Measurements from ENCODE around the gene DHPS. TPM values are rescaled to one million over a fixed set of nuclear protein-coding genes. Genes with fewer than 3 reads are reported as not detected.

The DHPS gene
- total RNA-seq, 1 donor from 2014 or later, result 78.3 TPM

DNA sequence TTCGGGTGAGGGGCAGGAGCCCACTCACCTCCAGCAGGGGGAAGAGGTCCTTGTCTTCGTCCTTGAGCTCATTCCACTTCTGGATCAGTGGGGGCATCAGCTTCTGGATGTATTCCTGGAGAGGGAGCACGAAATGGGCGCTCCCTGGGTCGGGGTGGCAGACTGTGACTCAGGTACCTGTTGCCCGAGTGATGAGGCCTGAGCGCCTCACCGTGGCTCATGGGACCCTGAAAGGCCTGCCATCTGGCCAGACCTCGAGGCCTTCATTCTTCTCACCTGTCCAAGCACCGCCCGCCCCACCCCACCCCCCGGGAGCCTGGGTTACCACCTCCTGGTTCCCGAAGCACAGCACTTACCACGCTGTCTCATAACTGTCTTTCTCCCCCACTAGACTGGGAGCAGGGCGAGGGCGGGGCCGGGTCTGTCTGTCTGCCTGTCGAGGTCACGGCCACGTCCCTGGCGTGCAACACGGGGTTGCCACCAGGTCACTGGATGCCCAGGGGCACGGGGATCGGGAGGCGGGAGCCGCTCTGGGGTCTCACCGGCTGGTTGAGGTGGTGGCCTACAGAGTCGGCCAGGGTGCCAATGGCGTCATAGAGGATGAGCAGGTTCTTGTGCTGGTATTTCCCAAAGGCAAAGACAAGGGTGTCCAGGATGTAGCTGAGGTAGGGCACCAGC lies 24.1 kb upstream of the DHPS start:
- Mint-ChIP-seq H3K27me3 (ENCODE audit: insufficient read depth, low read depth) (no peaks in the 10 kb centered on the region), H3K4me1 (peaks cover 5% of the 10 kb centered on the region), H3K4me3 (no peak overlapping the region), H3K9me3 (no peaks in the 10 kb centered on the region), H3K36me3 (peaks cover 21% of the 10 kb centered on the region), H3K27ac (no peak overlapping the region)
- Histone ChIP-seq H3F3A (ENCODE audit: low read depth) (peaks cover 37% of the 10 kb centered on the region), H3K4me2 (no peak overlapping the region), H3K4me3 (no peak overlapping the region), H3K9ac (no peak overlapping the region), H3K4me1 (peaks cover 10% of the 10 kb centered on the region), H3K27ac (no peak overlapping the region), H2AFZ (replicated peaks) (no peak overlapping the region), H3K36me3 (peaks cover 4% of the 10 kb centered on the region), H3K79me2 (ENCODE audit: low read depth) (peaks cover 6% of the 10 kb centered on the region), H3K27me3 (no peaks in the 10 kb centered on the region), H3K9me3 (ENCODE audit: low read depth) (no peaks in the 10 kb centered on the region), H4K20me1 (ENCODE audit: low read depth) (no peaks in the 10 kb centered on the region)
- TF ChIP-seq, protein P1, sequence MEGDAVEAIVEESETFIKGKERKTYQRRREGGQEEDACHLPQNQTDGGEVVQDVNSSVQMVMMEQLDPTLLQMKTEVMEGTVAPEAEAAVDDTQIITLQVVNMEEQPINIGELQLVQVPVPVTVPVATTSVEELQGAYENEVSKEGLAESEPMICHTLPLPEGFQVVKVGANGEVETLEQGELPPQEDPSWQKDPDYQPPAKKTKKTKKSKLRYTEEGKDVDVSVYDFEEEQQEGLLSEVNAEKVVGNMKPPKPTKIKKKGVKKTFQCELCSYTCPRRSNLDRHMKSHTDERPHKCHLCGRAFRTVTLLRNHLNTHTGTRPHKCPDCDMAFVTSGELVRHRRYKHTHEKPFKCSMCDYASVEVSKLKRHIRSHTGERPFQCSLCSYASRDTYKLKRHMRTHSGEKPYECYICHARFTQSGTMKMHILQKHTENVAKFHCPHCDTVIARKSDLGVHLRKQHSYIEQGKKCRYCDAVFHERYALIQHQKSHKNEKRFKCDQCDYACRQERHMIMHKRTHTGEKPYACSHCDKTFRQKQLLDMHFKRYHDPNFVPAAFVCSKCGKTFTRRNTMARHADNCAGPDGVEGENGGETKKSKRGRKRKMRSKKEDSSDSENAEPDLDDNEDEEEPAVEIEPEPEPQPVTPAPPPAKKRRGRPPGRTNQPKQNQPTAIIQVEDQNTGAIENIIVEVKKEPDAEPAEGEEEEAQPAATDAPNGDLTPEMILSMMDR (IDR thresholded peaks at IDR 0.05), result no peak
- TF ChIP-seq EZH2phosphoT487 (IDR thresholded peaks at IDR 0.05) (no peak), EZH2 (IDR thresholded peaks at IDR 0.05) (no peak)
- DNase-seq (ENCODE audit: low spot score), result no peak

DNA sequence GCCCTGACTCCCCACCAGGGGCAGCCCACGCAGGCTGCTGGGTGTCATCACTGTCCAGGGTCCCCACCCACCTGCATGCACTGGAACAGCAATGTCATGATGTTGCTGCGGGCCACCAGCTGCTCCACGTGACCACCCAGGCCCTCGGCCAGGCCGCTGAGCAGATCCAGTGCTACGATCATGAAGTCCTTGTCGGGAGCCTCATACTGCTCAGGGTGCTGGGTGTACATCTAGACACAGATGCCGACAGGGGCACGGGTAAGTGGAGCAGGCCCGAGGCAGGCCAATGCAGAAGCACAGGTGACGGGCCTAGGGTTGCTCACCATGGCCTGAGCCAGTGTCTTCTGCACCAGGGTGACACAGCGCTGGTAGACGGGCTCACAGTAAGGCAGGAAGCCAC lies 23.5 kb upstream of the DHPS start:
- peaks cover 18% of the 10 kb centered on the region for H3K36me3 Mint-ChIP-seq
- H3K27me3 Mint-ChIP-seq (ENCODE audit: insufficient read depth, low read depth), result no peaks in the 10 kb centered on the region
- TF ChIP-seq EZH2phosphoT487 (IDR thresholded peaks at IDR 0.05), result no peak
- TF ChIP-seq, protein P1 (IDR thresholded peaks at IDR 0.05), result no peak
- no peak for TF ChIP-seq EZH2 (IDR thresholded peaks at IDR 0.05)
- Histone ChIP-seq H3K9me3 (ENCODE audit: low read depth) (no peaks in the 10 kb centered on the region), H3K79me2 (ENCODE audit: low read depth) (peaks cover 6% of the 10 kb centered on the region), H3F3A (ENCODE audit: low read depth) (peaks cover 39% of the 10 kb centered on the region), H3K9ac (no peak overlapping the region), H3K27me3 (no peaks in the 10 kb centered on the region), H3K4me3 (no peak overlapping the region), H3K4me1 (peaks cover 10% of the 10 kb centered on the region), H3K27ac (peak overlapping the region; percentile 29), H4K20me1 (ENCODE audit: low read depth) (no peaks in the 10 kb centered on the region), H2AFZ (replicated peaks) (no peak overlapping the region), H3K36me3 (peaks cover 4% of the 10 kb centered on the region), H3K4me2 (no peak overlapping the region)
- peaks cover 5% of the 10 kb centered on the region for H3K4me1 Mint-ChIP-seq
- H3K4me3 Mint-ChIP-seq, result no peak overlapping the region
- H3K9me3 Mint-ChIP-seq, result no peaks in the 10 kb centered on the region
- no peak for DNase-seq (ENCODE audit: low spot score)
- no peak overlapping the region for H3K27ac Mint-ChIP-seq

DNA sequence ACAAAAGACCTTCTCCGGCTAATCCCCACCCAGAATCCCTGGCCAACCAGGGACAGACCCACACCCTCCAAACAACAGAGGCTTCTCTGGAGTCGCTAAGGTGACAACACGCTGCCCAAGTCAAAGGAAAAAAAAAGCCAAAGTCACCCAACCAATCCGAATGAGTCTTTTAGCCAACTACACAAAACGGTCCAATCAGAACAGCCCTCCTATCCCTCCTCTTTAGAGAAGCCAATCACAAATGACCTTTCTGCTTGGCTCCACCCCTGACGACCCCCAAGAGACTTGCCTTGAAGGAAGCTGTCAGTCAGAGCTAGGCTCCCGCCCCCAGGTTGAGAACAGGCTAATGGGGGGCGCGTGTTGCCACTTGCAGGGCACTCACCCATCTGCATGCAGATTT lies 21.4 kb upstream of the DHPS start:
- no peak overlapping the region for H3K4me3 ChIP-seq
- H3K9ac ChIP-seq, result no peak overlapping the region
- H3K36me3 ChIP-seq, result no peaks in the 10 kb centered on the region
- H3K27ac Mint-ChIP-seq, result peak overlapping the region; percentile 87
- DNase-seq (ENCODE audit: low spot score), result peak; percentile 91
- H3F3A ChIP-seq (ENCODE audit: low read depth), result peaks cover 56% of the 10 kb centered on the region
- peaks cover 7% of the 10 kb centered on the region for H3K4me1 Mint-ChIP-seq
- no peaks in the 10 kb centered on the region for H3K27me3 ChIP-seq
- peaks cover 19% of the 10 kb centered on the region for H3K36me3 Mint-ChIP-seq
- H3K9me3 ChIP-seq (ENCODE audit: low read depth), result no peaks in the 10 kb centered on the region
- no peaks in the 10 kb centered on the region for H4K20me1 ChIP-seq (ENCODE audit: low read depth)
- peak overlapping the region; percentile 31 for H3K4me2 ChIP-seq
- H3K27me3 Mint-ChIP-seq (ENCODE audit: insufficient read depth, low read depth), result peaks cover 2% of the 10 kb centered on the region
- H3K27ac ChIP-seq, result peak overlapping the region; percentile 53
- peaks cover 6% of the 10 kb centered on the region for H3K79me2 ChIP-seq (ENCODE audit: low read depth)
- TF ChIP-seq EZH2phosphoT487 (IDR thresholded peaks at IDR 0.05), result no peak
- TF ChIP-seq, protein P1 (IDR thresholded peaks at IDR 0.05), result no peak
- TF ChIP-seq EZH2 (IDR thresholded peaks at IDR 0.05), result no peak
- no peak overlapping the region for H2AFZ ChIP-seq (replicated peaks)
- peaks cover 10% of the 10 kb centered on the region for H3K4me1 ChIP-seq
- peak overlapping the region; percentile 9 for H3K4me3 Mint-ChIP-seq
- no peaks in the 10 kb centered on the region for H3K9me3 Mint-ChIP-seq
